ENCODE measurements around the gene PAM16.

Gene PAM16

GRCh38 chr16:4339909-4340308 is 11.2 kb downstream of the PAM16 start (continued):
- no peak for TF ChIP-seq ZBTB17 (tag by site-specific recombination; IDR thresholded peaks at IDR 0.05)
- TF ChIP-seq KLF17 (tag by site-specific recombination; IDR thresholded peaks at IDR 0.05), result peak; percentile 95
- TF ChIP-seq KLF8 (tag by site-specific recombination; IDR thresholded peaks at IDR 0.05), result no peak

- CTCF ChIA-PET, result interaction anchor here (0.7 to 2.2 kb wide), 4 partner anchors 8 to 409 kb away, joined by 3 to 18 read pairs (median 4); no protein-coding TSS in a partner anchor
- no peak overlapping the region for H3K4me3 ChIP-seq (ENCODE audit: low read depth, low read length)
- peaks cover 2% of the 10 kb centered on the region; the same call in 1 of the 2 replicates for H3K4me1 ChIP-seq (ENCODE audit: control insufficient read depth, insufficient read depth, low read length)
- TF ChIP-seq ZNF585B (tag by site-specific recombination; IDR thresholded peaks at IDR 0.05), result no peak
- no peak for TF ChIP-seq PRDM10 (tag by site-specific recombination; IDR thresholded peaks at IDR 0.05)
- TF ChIP-seq BCL11A (tag by site-specific recombination; IDR thresholded peaks at IDR 0.05; ENCODE audit: low read depth), result no peak
- TF ChIP-seq ZNF837 (tag by site-specific recombination; IDR thresholded peaks at IDR 0.05), result no peak
- TF ChIP-seq, protein P1, sequence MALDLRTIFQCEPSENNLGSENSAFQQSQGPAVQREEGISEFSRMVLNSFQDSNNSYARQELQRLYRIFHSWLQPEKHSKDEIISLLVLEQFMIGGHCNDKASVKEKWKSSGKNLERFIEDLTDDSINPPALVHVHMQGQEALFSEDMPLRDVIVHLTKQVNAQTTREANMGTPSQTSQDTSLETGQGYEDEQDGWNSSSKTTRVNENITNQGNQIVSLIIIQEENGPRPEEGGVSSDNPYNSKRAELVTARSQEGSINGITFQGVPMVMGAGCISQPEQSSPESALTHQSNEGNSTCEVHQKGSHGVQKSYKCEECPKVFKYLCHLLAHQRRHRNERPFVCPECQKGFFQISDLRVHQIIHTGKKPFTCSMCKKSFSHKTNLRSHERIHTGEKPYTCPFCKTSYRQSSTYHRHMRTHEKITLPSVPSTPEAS (tag by site-specific recombination; IDR thresholded peaks at IDR 0.05), result no peak
- no peak for TF ChIP-seq ZNF280D (tag by site-specific recombination; IDR thresholded peaks at IDR 0.05)
- no peak for TF ChIP-seq ZNF670 (tag by site-specific recombination; IDR thresholded peaks at IDR 0.05; ENCODE audit: low read depth)
- TF ChIP-seq, protein P2, sequence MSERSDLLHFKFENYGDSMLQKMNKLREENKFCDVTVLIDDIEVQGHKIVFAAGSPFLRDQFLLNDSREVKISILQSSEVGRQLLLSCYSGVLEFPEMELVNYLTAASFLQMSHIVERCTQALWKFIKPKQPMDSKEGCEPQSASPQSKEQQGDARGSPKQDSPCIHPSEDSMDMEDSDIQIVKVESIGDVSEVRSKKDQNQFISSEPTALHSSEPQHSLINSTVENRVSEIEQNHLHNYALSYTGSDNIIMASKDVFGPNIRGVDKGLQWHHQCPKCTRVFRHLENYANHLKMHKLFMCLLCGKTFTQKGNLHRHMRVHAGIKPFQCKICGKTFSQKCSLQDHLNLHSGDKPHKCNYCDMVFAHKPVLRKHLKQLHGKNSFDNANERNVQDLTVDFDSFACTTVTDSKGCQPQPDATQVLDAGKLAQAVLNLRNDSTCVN (tag by site-specific recombination; optimal IDR thresholded peaks at IDR 0.05), result no peak
- TF ChIP-seq OVOL3 (tag by site-specific recombination; IDR thresholded peaks at IDR 0.05), result no peak
- no peak for TF ChIP-seq ZNF518A (tag by site-specific recombination; conservative IDR thresholded peaks at IDR 0.05; ENCODE audit: low read depth)
- TF ChIP-seq, protein P3, sequence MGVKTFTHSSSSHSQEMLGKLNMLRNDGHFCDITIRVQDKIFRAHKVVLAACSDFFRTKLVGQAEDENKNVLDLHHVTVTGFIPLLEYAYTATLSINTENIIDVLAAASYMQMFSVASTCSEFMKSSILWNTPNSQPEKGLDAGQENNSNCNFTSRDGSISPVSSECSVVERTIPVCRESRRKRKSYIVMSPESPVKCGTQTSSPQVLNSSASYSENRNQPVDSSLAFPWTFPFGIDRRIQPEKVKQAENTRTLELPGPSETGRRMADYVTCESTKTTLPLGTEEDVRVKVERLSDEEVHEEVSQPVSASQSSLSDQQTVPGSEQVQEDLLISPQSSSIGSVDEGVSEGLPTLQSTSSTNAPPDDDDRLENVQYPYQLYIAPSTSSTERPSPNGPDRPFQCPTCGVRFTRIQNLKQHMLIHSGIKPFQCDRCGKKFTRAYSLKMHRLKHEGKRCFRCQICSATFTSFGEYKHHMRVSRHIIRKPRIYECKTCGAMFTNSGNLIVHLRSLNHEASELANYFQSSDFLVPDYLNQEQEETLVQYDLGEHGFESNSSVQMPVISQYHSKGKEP (tag by site-specific recombination; IDR thresholded peaks at IDR 0.05), result no peak
- TF ChIP-seq ZNF473 (tag by site-specific recombination; IDR thresholded peaks at IDR 0.05), result no peak
- no peak for TF ChIP-seq ZNF660 (tag by site-specific recombination; IDR thresholded peaks at IDR 0.05)
- no peak for TF ChIP-seq GLIS2 (tag by site-specific recombination; IDR thresholded peaks at IDR 0.05)
- H3K9me3 ChIP-seq (ENCODE audit: control insufficient read depth, insufficient read depth, low read depth, low read length), result no peaks in the 10 kb centered on the region
- H3K27ac ChIP-seq (ENCODE audit: extremely low read depth, low read depth, low read length), result 0 out of 2 replicates have a peak overlapping the region, but pooled peaks have one; percentile 2
- H3K36me3 ChIP-seq (ENCODE audit: control insufficient read depth in 2 of 2, insufficient read depth in 1 of 2, low read length in 2 of 2), result peaks cover 0 to 50% of the 10 kb centered on the region in 2 experiments; a peak in 2 of 3 replicates
- POLR2A ChIA-PET, result interaction anchor here (0.7 kb wide), 1 partner anchor 22 kb away, joined by 5 read pairs; no protein-coding TSS in a partner anchor
Measured at GRCh38 chr16:4339455-4339854, 11.7 kb downstream of the PAM16 start.
